Suprapubic skin (tissue), 4 donors: Measurements from ENCODE around the gene MYO7B.

ENCODE experiments used
- CTCF ChIP-seq, 2 donors: fragments of 200-600 bp in 1 of 2; fragments of 450-650 bp in 1 of 2; sonication (generic) in 1 of 2; IDR thresholded peaks; one replicate each; pipeline ENCODE4 v1.5.1; 2016 to 2019; ENCODE audit warnings: antibody characterized with exemption in 2 of 2, mild to moderate bottlenecking in 1 of 2, moderate library complexity in 1 of 2
- EP300 ChIP-seq: sonication (generic); formaldehyde crosslinking; IDR thresholded peaks from one replicate; pipeline ENCODE4 v1.6.1; 2017; ENCODE audit warnings: antibody characterized with exemption
- POLR2A ChIP-seq, 2 donors: fragments of 450-650 bp; IDR thresholded peaks; one replicate each; pipeline ENCODE4 v1.6.1; 2017; ENCODE audit warnings: antibody characterized with exemption in 2 of 2, mild to moderate bottlenecking in 2 of 2, moderate library complexity in 2 of 2
- POLR2AphosphoS5 ChIP-seq, 3 donors: sonication (generic); formaldehyde crosslinking; IDR thresholded peaks; one replicate each; pipeline ENCODE4 v1.6.1; 2017; ENCODE audit warnings: antibody characterized with exemption in 3 of 3

- TF ChIP-seq CTCF (IDR thresholded peaks at IDR 0.05) (no peak), EP300 (no peak), POLR2AphosphoS5 (IDR thresholded peaks at IDR 0.05) (no peak), POLR2A (IDR thresholded peaks at IDR 0.05) (no peak)
These were observed 62.5 kb downstream of the MYO7B start for GRCh38 chr2:127597984-127598380.
